H9 (cell line): ENCODE data around the gene FREY1. TPM values are rescaled to one million over a fixed set of nuclear protein-coding genes. Genes with fewer than 3 reads are reported as not detected.

Experiments used
- DNase-seq: peaks from one replicate; pipeline ENCODE4 v3.0.0-alpha.2; 2017
- H2AFZ ChIP-seq: one replicate; pipeline ENCODE4 v1.6.1; 2013; ENCODE audit warnings: mild to moderate bottlenecking, low read length, control low read depth, moderate library complexity
- H2AK5ac ChIP-seq: 2 replicates; pipeline ENCODE4 v1.6.1; 2013; ENCODE audit warnings: low read length, control low read depth, mixed read lengths; ENCODE audit not compliant: insufficient read length
- H2BK120ac ChIP-seq: one replicate; pipeline ENCODE4 v1.6.1; 2013; ENCODE audit warnings: low read depth, mild to moderate bottlenecking, low read length, control low read depth, inconsistent platforms; ENCODE audit not compliant: poor library complexity, severe bottlenecking
- H2BK12ac ChIP-seq: 2 replicates; pipeline ENCODE4 v1.6.1; 2013; ENCODE audit warnings: low read length, control low read depth, mixed read lengths, low read depth; ENCODE audit not compliant: insufficient read length
- H2BK15ac ChIP-seq: 2 replicates; pipeline ENCODE4 v1.6.1; 2013; ENCODE audit warnings: low read depth, low read length, control low read depth
- H2BK20ac ChIP-seq: one replicate; pipeline ENCODE4 v1.6.1; 2013; ENCODE audit warnings: low read depth, mild to moderate bottlenecking, low read length, control low read depth, inconsistent platforms; ENCODE audit not compliant: poor library complexity, severe bottlenecking
- H2BK5ac ChIP-seq: 2 replicates; pipeline ENCODE4 v1.6.1; 2013; ENCODE audit warnings: low read length, control low read depth, mixed read lengths; ENCODE audit not compliant: insufficient read length
- H3K14ac ChIP-seq: 2 replicates; pipeline ENCODE4 v1.6.1; 2013; ENCODE audit warnings: low read length, control low read depth; ENCODE audit not compliant: insufficient read depth
- H3K18ac ChIP-seq: 2 replicates; pipeline ENCODE4 v1.6.1; 2013; ENCODE audit warnings: low read depth, mild to moderate bottlenecking, mixed read lengths, low read length, control low read depth; ENCODE audit not compliant: insufficient read length
- H3K23ac ChIP-seq: 2 replicates; pipeline ENCODE4 v1.6.1; 2013; ENCODE audit warnings: low read length, control low read depth, mixed read lengths, low read depth; ENCODE audit not compliant: insufficient read length
- H3K23me2 ChIP-seq: 2 replicates; pipeline ENCODE4 v1.6.1; 2013; ENCODE audit warnings: low read depth, mild to moderate bottlenecking, mixed read lengths, low read length, control low read depth; ENCODE audit not compliant: insufficient read length, poor library complexity, severe bottlenecking
- H3K27ac ChIP-seq: 2 replicates; pipeline ENCODE4 v1.5.1; 2013; ENCODE audit warnings: low read length, control low read depth, mixed read lengths, low read depth; ENCODE audit not compliant: insufficient read length
- H3K27me3 ChIP-seq: 2 replicates; pipeline ENCODE4 v1.6.1; 2013; ENCODE audit warnings: low read length, control low read depth, inconsistent platforms; ENCODE audit not compliant: insufficient read depth
- H3K4ac ChIP-seq: 2 replicates; pipeline ENCODE4 v1.6.1; 2013; ENCODE audit warnings: low read depth, mild to moderate bottlenecking, control low read depth, inconsistent platforms, low read length, moderate library complexity
- H3K4me1 ChIP-seq: 2 replicates; pipeline ENCODE4 v1.6.1; 2013; ENCODE audit warnings: low read length, control low read depth, inconsistent platforms; ENCODE audit not compliant: insufficient read depth
- H3K4me2 ChIP-seq: 2 replicates; pipeline ENCODE4 v1.6.1; 2013; ENCODE audit warnings: low read length, control low read depth, mixed read lengths; ENCODE audit not compliant: insufficient read length, insufficient read depth
- H3K56ac ChIP-seq: 2 replicates; pipeline ENCODE4 v1.6.1; 2013; ENCODE audit warnings: low read depth, mild to moderate bottlenecking, mixed read lengths, low read length, control low read depth; ENCODE audit not compliant: insufficient read length
- H3K79me1 ChIP-seq: 2 replicates; pipeline ENCODE4 v1.6.1; 2013; ENCODE audit warnings: low read depth, mild to moderate bottlenecking, moderate library complexity, low read length, control low read depth, inconsistent platforms; ENCODE audit not compliant: insufficient read depth, poor library complexity, severe bottlenecking
- H3K79me2 ChIP-seq: 2 replicates; pipeline ENCODE4 v1.6.1; 2013; ENCODE audit warnings: low read length, control low read depth, inconsistent platforms; ENCODE audit not compliant: insufficient read depth
- H3K9ac ChIP-seq: 2 replicates; pipeline ENCODE4 v1.6.1; 2013; ENCODE audit warnings: low read length, control low read depth, mixed read lengths; ENCODE audit not compliant: insufficient read length; ENCODE audit errors: extremely low read depth
- H3K9me3 ChIP-seq: one replicate; pipeline ENCODE4 v1.6.1; 2013; ENCODE audit warnings: low read depth, low read length, inconsistent platforms; ENCODE audit not compliant: control insufficient read depth
- H3T11ph ChIP-seq: one replicate; pipeline ENCODE4 v1.6.1; 2013; ENCODE audit warnings: mild to moderate bottlenecking, low read length, control low read depth, inconsistent platforms
- H4K20me1 ChIP-seq: one replicate; pipeline ENCODE4 v1.6.1; 2013; ENCODE audit not compliant: control insufficient read depth, insufficient read length, insufficient read depth
- H4K5ac ChIP-seq: 2 replicates; pipeline ENCODE4 v1.6.1; 2013; ENCODE audit warnings: low read depth, mild to moderate bottlenecking, mixed read lengths, low read length, control low read depth; ENCODE audit not compliant: insufficient read length
- H4K8ac ChIP-seq: replicated peaks from 2 replicates; pipeline ENCODE4 v1.6.1; 2013; ENCODE audit warnings: low read length, control low read depth, mixed read lengths, low read depth; ENCODE audit not compliant: insufficient read length
- H4K91ac ChIP-seq: 2 replicates; pipeline ENCODE4 v1.6.1; 2013; ENCODE audit warnings: low read depth, mild to moderate bottlenecking, moderate library complexity, mixed read lengths, low read length, control low read depth; ENCODE audit not compliant: insufficient read length
- H3K27ac Mint-ChIP-seq, 3 experiments: 2 replicates in 2 of 3; 3 replicates in 1 of 3; pipeline ENCODE4 v1.8.0; 2020 to 2021; ENCODE audit warnings: mixed read lengths in 3 of 3, mild to moderate bottlenecking in 1 of 3, moderate library complexity in 1 of 3
- H3K27me3 Mint-ChIP-seq: 2 replicates; pipeline ENCODE4 v1.8.0; 2021; ENCODE audit warnings: low read depth, mild to moderate bottlenecking, moderate library complexity, mixed read lengths
- H3K36me3 Mint-ChIP-seq, 3 experiments: 2 replicates in 2 of 3; 3 replicates in 1 of 3; pipeline ENCODE4 v1.8.0; 2020 to 2021; ENCODE audit warnings: low read depth in 3 of 3, mixed read lengths in 3 of 3; ENCODE audit not compliant: insufficient read depth in 1 of 3
- H3K4me1 Mint-ChIP-seq, 2 experiments: 2 replicates each; pipeline ENCODE4 v1.8.0; 2020; ENCODE audit warnings: mixed read lengths in 2 of 2
- H3K4me3 Mint-ChIP-seq, 2 experiments: 2 replicates in 1 of 2; 3 replicates in 1 of 2; pipeline ENCODE4 v1.8.0; 2020 to 2021; ENCODE audit warnings: mild to moderate bottlenecking in 2 of 2, mixed read lengths in 2 of 2, moderate library complexity in 1 of 2
- H3K9me3 Mint-ChIP-seq, 2 experiments: 2 replicates in 1 of 2; 3 replicates in 1 of 2; pipeline ENCODE4 v1.8.0; 2020; ENCODE audit warnings: mild to moderate bottlenecking in 2 of 2, mixed read lengths in 2 of 2, moderate library complexity in 1 of 2
- CTCF ChIP-seq: fragments of 200-600 bp; sonication (generic); conservative IDR thresholded peaks from 3 replicates; pipeline ENCODE4 v1.8.0; 2021; ENCODE audit warnings: antibody characterized with exemption, mild to moderate bottlenecking
- WGBS: extraction: QIAGEN DNeasy Blood & Tissue Kit; methylation state at CpG from one replicate; pipeline ENCODE4 v1.1.7; 2013; ENCODE audit warnings: missing lambda C conversion rate, low lambda C conversion rate, mixed read lengths; ENCODE audit not compliant: insufficient read length; ENCODE audit errors: extremely low coverage; 5-methylcytosine and 5-hydroxymethylcytosine counted together
- total RNA-seq: library from RNA; stranded (reverse); gene quantifications from 2 replicates; pipeline ENCODE4 v1.2.1, GENCODE V29; 2021

FREY1 gene
- total RNA-seq, 1 experiment from 2014 or later: 2.1 TPM

GRCh38 chr11:45932217-45932616, 25.1 kb upstream of the FREY1 start:
- H2BK120ac ChIP-seq: no peak overlapping the region
- no CpG with 5 or more reads among the region's 8 CpGs for WGBS
- H3K27me3 ChIP-seq: no peaks in the 10 kb centered on the region
- H3K4me1 ChIP-seq: no peaks in the 10 kb centered on the region
- H3K36me3 Mint-ChIP-seq: peaks cover 1 to 61% (median 60%) of the 10 kb centered on the region in 3 experiments
- no peak overlapping the region for H2BK5ac ChIP-seq
- H3K56ac ChIP-seq: no peak overlapping the region
- H3K9ac ChIP-seq: no peak overlapping the region
- no peak overlapping the region for H3T11ph ChIP-seq
- no peak overlapping the region; a peak in 1 of 5 replicates for H3K4me3 Mint-ChIP-seq
- no peak for DNase-seq
- no peak overlapping the region for H3K14ac ChIP-seq
- no peak overlapping the region for H3K4me2 ChIP-seq
- H3K79me2 ChIP-seq: no peaks in the 10 kb centered on the region
- no peak for TF ChIP-seq CTCF
- no peak overlapping the region for H3K18ac ChIP-seq
- H4K8ac ChIP-seq: no peak overlapping the region
- no peak overlapping the region for H3K27ac ChIP-seq
- H2BK12ac ChIP-seq: no peak overlapping the region
- H4K20me1 ChIP-seq: no peaks in the 10 kb centered on the region
- H3K23ac ChIP-seq: no peak overlapping the region
- H2AFZ ChIP-seq: no peak overlapping the region
- H3K4me1 Mint-ChIP-seq: peaks cover 5 to 15% of the 10 kb centered on the region in 2 experiments; a peak in 3 of 4 replicates
- no peak overlapping the region for H4K91ac ChIP-seq
- peak overlapping the region in 1 of 3 experiments; percentile 56; a peak in 2 of 7 replicates for H3K27ac Mint-ChIP-seq
- H3K27me3 Mint-ChIP-seq: no peaks in the 10 kb centered on the region
- no peaks in the 10 kb centered on the region for H3K79me1 ChIP-seq
- H3K9me3 Mint-ChIP-seq: no peaks in the 10 kb centered on the region
- H2BK15ac ChIP-seq: no peak overlapping the region
- no peak overlapping the region for H3K4ac ChIP-seq
- no peak overlapping the region for H4K5ac ChIP-seq
- H3K9me3 ChIP-seq: no peaks in the 10 kb centered on the region
- H2BK20ac ChIP-seq: no peak overlapping the region
- H3K23me2 ChIP-seq: no peaks in the 10 kb centered on the region
- no peak overlapping the region for H2AK5ac ChIP-seq
